ENCODE data around the gene NRDC. TPM values are rescaled to one million over a fixed set of nuclear protein-coding genes. Genes with fewer than 3 reads are reported as not detected.

The NRDC gene
- total RNA-seq, 1 donor from 2014 or later = 83.0 TPM

DNA sequence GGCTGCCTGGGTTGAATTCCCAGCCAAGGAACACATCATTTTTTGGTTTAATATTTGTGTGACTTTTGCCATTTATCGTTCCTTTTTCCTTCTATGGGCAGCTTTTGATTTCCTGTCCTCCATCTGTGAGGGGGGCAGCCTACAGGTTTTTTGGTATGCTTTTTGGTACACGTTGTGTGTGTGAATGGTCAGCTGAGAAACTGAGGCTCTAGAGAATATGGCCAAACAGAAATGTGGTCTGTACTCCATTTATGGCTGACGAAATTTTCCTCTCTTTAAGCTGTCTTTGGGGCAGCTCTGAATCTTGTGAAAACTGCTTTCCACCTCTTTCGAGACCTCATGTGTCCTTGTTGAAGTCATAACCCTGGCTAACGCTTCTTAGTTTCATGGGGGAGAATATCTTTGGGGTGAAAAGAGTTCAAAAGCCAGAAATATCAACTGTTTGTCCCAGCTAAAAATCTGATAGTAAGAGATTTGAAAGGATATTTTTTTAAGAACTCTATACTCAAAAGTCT, 26.6 kb downstream of the NRDC start:
- H3K9me3 ChIP-seq (ENCODE audit: control insufficient read depth in 3 of 3, low read length in 3 of 3) = no peaks in the 10 kb centered on the region
- no peak overlapping the region for H3K9ac ChIP-seq (ENCODE audit: low read depth in 1 of 3, low read length in 3 of 3)
- no peak overlapping the region for H3K27ac ChIP-seq (ENCODE audit: low read depth, low read length)
- no peaks in the 10 kb centered on the region for H3K27me3 ChIP-seq (ENCODE audit: control insufficient read depth in 3 of 3, insufficient read depth in 3 of 3, low read length in 3 of 3)
- no peak overlapping the region for H3K4me3 ChIP-seq (ENCODE audit: low read length in 3 of 3)
- no peaks in the 10 kb centered on the region for H3K36me3 ChIP-seq (ENCODE audit: control insufficient read depth in 3 of 3, insufficient read depth in 3 of 3, low read length in 3 of 3)
- H3K4me1 ChIP-seq (ENCODE audit: control insufficient read depth in 3 of 3, insufficient read depth in 3 of 3, low read length in 3 of 3) = peaks cover 5 to 11% (median 10%) of the 10 kb centered on the region in 3 donors

DNA sequence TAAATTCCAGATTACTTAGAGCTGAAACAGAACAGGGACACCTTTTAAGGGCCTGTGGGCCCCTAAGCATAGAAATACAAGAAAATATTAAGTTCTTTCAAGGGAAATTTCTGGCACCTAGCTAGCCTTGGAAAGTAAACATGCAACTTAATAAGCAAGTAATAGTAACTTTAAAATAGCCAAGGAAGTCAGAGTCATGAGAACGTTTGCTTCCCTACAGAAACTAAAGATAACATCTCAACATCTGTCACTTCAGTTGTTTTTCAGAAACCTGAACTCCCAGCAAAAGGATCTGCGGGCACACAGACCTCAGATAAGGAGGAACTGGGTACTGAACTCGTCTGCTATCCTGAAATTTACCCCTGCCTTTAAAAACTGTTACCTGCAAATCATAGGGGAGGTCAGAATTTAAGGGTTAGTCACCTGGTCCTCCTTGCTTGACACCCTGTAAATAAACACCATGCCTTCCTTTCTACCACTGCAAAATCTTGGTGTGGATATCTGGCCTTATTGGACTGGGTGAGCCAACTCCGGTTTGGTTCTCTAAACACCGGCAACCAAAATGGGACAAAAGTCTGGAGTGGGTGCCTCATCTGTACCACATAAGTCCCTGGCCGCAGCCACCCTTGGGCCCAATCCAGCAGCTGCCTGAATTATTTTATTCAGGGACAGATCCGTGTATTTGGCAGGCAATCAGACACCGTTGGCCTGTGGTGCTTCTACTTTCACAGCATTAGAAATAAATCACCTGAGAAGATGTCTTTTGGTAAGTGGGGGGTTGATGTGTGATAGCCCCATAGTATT, 27.9 kb downstream of the NRDC start:
- Histone ChIP-seq H3K36me3 (ENCODE audit: control insufficient read depth in 3 of 3, insufficient read depth in 3 of 3, low read length in 3 of 3) (peaks cover 0 to 2% (median 0%) of the 10 kb centered on the region in 3 donors), H3K4me1 (ENCODE audit: control insufficient read depth in 3 of 3, insufficient read depth in 3 of 3, low read length in 3 of 3) (peaks cover 5 to 11% (median 10%) of the 10 kb centered on the region in 3 donors), H3K9ac (ENCODE audit: low read depth in 1 of 3, low read length in 3 of 3) (peak overlapping the region in 1 of 3 donors; percentile 40), H3K4me3 (ENCODE audit: low read length in 3 of 3) (no peak overlapping the region), H3K9me3 (ENCODE audit: control insufficient read depth in 3 of 3, low read length in 3 of 3) (no peaks in the 10 kb centered on the region), H3K27ac (ENCODE audit: low read depth, low read length) (peak overlapping the region; percentile 6), H3K27me3 (ENCODE audit: control insufficient read depth in 3 of 3, insufficient read depth in 3 of 3, low read length in 3 of 3) (no peaks in the 10 kb centered on the region)

DNA sequence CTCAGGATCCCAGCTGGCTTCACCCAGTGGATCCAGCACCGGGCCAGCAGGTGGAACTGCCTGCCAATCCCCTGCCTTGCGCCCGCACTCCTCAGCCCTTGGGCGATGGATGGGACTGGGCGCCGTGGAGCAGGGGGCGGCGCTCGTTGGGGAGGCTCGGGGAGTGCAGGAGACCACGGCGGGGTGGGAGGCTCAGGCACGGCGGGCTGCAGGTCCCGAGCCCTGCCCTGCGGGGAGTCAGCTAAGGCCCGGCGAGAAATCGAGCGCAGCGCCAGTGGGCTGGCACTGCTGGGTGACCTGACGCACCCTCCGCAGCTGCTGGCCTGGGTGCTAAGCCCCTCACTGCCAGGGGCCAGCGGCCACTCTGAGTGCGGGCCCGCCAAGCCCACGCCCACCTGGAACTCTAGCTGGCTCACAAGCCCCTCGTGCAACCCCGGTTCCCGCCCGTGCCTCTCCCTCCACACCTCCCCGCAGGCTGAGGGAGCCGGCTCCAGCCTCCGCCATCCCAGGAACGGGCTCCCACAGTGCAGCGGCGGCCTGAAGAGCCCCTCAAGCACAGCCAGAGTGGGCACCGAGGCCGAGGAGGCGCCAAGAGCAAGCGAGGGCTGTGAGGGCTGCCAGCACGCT, 31.1 kb downstream of the NRDC start:
- Histone ChIP-seq H3K27ac (ENCODE audit: low read depth, low read length) (no peak overlapping the region), H3K36me3 (ENCODE audit: control insufficient read depth in 3 of 3, insufficient read depth in 3 of 3, low read length in 3 of 3) (peaks cover 0 to 2% (median 0%) of the 10 kb centered on the region in 3 donors), H3K9me3 (ENCODE audit: control insufficient read depth in 3 of 3, low read length in 3 of 3) (no peaks in the 10 kb centered on the region), H3K4me1 (ENCODE audit: control insufficient read depth in 3 of 3, insufficient read depth in 3 of 3, low read length in 3 of 3) (peaks cover 5 to 11% (median 10%) of the 10 kb centered on the region in 3 donors), H3K27me3 (ENCODE audit: control insufficient read depth in 3 of 3, insufficient read depth in 3 of 3, low read length in 3 of 3) (no peaks in the 10 kb centered on the region), H3K4me3 (ENCODE audit: low read length in 3 of 3) (no peak overlapping the region), H3K9ac (ENCODE audit: low read depth in 1 of 3, low read length in 3 of 3) (no peak overlapping the region)

DNA sequence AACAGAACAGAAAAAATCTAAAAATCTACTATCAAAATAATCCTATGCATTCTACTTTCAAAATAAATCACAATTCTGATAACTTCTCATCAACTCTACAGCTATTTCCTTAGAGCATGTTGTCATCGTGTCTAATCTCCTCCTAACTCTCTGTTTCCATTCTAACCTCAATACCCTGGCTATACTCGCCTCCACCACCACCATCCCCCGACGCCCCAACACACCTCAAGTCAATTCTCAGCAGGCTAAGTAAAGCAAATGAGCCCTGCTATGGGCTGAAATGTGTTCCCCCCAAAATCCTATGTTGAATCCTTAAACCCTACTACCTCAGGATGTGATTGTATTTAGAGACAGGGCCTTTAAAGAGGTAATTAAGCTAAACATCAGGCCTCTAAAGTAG, 34.6 kb downstream of the NRDC start:
- Histone ChIP-seq H3K27me3 (ENCODE audit: control insufficient read depth in 3 of 3, insufficient read depth in 3 of 3, low read length in 3 of 3) (no peaks in the 10 kb centered on the region), H3K27ac (ENCODE audit: low read depth, low read length) (no peak overlapping the region), H3K36me3 (ENCODE audit: control insufficient read depth in 3 of 3, insufficient read depth in 3 of 3, low read length in 3 of 3) (peaks cover 0 to 4% (median 2%) of the 10 kb centered on the region in 3 donors), H3K9me3 (ENCODE audit: control insufficient read depth in 3 of 3, low read length in 3 of 3) (no peaks in the 10 kb centered on the region), H3K4me3 (ENCODE audit: low read length in 3 of 3) (no peak overlapping the region), H3K9ac (ENCODE audit: low read depth in 1 of 3, low read length in 3 of 3) (no peak overlapping the region), H3K4me1 (ENCODE audit: control insufficient read depth in 3 of 3, insufficient read depth in 3 of 3, low read length in 3 of 3) (no peaks in the 10 kb centered on the region)

DNA sequence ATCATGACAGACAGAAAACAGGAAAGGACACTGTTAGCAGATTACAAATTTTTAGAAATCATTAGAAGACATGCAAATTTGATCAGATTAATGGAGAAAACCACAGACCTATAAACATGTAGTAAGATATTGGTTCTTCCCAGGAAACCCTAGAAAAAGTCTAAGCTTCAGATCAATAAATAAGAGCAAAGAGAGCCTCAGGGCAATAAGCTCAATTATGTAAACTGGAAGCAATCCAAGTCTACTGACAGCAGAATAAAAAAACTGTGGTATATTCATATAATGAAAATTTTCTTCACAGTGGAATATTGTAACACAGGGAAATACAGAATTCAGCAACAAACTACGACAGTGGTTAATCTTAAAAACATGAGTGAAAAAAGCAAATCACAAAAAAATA, 36.3 kb downstream of the NRDC start:
- Histone ChIP-seq H3K27ac (ENCODE audit: low read depth, low read length) (no peak overlapping the region), H3K9ac (ENCODE audit: low read depth in 1 of 3, low read length in 3 of 3) (no peak overlapping the region), H3K4me1 (ENCODE audit: control insufficient read depth in 3 of 3, insufficient read depth in 3 of 3, low read length in 3 of 3) (no peaks in the 10 kb centered on the region), H3K27me3 (ENCODE audit: control insufficient read depth in 3 of 3, insufficient read depth in 3 of 3, low read length in 3 of 3) (no peaks in the 10 kb centered on the region), H3K9me3 (ENCODE audit: control insufficient read depth in 3 of 3, low read length in 3 of 3) (no peaks in the 10 kb centered on the region), H3K4me3 (ENCODE audit: low read length in 3 of 3) (no peak overlapping the region), H3K36me3 (ENCODE audit: control insufficient read depth in 3 of 3, insufficient read depth in 3 of 3, low read length in 3 of 3) (peaks cover under 1 to 13% (median 2%) of the 10 kb centered on the region in 3 donors)

DNA sequence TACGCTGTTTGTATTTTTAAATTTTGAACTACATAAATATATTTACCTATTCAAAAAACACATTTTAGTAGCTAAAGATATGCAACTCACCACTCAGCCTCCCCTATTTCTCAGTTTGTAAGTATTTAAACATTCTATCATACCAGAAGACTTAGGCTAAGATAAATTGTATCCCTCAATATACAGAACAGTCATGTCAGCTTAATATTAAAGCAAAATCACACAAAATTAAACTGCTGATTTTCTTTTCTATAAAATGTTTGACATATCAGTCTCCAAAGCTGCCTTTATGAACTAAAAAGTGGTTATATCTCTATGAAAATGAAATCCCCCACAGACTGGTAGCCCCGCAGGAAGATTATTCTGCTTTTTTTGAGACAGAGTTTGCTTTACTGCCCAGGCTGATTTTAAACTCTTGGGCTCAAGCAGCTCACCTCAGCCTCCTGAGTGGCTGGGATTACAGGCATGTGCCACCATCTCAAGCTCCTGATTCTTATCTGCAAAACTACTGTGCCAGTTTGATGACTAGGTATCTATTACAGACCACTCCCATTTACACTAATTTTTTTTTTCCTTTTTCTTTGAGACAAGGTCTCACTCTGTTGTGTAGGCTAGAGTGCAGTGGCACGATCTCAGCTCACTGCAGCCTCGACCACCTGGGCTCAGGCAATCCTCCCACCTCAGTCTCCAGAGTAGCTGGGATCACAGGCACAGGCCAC, 37.6 kb downstream of the NRDC start:
- H3K9me3 ChIP-seq (ENCODE audit: control insufficient read depth in 3 of 3, low read length in 3 of 3) = no peaks in the 10 kb centered on the region
- no peaks in the 10 kb centered on the region for H3K4me1 ChIP-seq (ENCODE audit: control insufficient read depth in 3 of 3, insufficient read depth in 3 of 3, low read length in 3 of 3)
- peaks cover 3 to 19% (median 3%) of the 10 kb centered on the region in 3 donors for H3K36me3 ChIP-seq (ENCODE audit: control insufficient read depth in 3 of 3, insufficient read depth in 3 of 3, low read length in 3 of 3)
- no peak overlapping the region for H3K9ac ChIP-seq (ENCODE audit: low read depth in 1 of 3, low read length in 3 of 3)
- no peak overlapping the region for H3K4me3 ChIP-seq (ENCODE audit: low read length in 3 of 3)
- no peak overlapping the region for H3K27ac ChIP-seq (ENCODE audit: low read depth, low read length)
- H3K27me3 ChIP-seq (ENCODE audit: control insufficient read depth in 3 of 3, insufficient read depth in 3 of 3, low read length in 3 of 3) = no peaks in the 10 kb centered on the region

DNA sequence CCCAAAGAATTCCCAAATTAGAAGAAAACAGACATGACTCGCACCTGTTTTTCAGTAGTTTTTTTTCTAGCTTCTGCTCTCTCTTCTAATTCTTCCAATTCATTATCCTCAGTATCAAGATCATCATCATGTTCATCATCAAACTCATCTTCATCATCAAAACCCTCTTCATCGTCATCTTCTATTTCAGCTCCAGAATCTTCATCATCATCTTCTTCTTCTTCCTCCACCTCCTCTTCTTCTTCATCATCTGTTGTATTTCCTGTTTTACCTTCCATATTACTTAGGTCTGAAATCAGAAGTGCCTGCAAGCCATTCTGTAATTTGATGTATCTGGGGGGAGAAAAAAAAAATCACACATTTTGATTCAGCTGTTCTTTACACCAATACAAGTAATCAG, 38.3 kb downstream of the NRDC start:
- H3K9me3 ChIP-seq (ENCODE audit: control insufficient read depth in 3 of 3, low read length in 3 of 3) = no peaks in the 10 kb centered on the region
- H3K27ac ChIP-seq (ENCODE audit: low read depth, low read length) = no peak overlapping the region
- no peak overlapping the region for H3K4me3 ChIP-seq (ENCODE audit: low read length in 3 of 3)
- H3K9ac ChIP-seq (ENCODE audit: low read depth in 1 of 3, low read length in 3 of 3) = no peak overlapping the region
- peaks cover 6 to 24% (median 9%) of the 10 kb centered on the region in 3 donors for H3K36me3 ChIP-seq (ENCODE audit: control insufficient read depth in 3 of 3, insufficient read depth in 3 of 3, low read length in 3 of 3)
- H3K4me1 ChIP-seq (ENCODE audit: control insufficient read depth in 3 of 3, insufficient read depth in 3 of 3, low read length in 3 of 3) = no peaks in the 10 kb centered on the region
- H3K27me3 ChIP-seq (ENCODE audit: control insufficient read depth in 3 of 3, insufficient read depth in 3 of 3, low read length in 3 of 3) = no peaks in the 10 kb centered on the region

DNA sequence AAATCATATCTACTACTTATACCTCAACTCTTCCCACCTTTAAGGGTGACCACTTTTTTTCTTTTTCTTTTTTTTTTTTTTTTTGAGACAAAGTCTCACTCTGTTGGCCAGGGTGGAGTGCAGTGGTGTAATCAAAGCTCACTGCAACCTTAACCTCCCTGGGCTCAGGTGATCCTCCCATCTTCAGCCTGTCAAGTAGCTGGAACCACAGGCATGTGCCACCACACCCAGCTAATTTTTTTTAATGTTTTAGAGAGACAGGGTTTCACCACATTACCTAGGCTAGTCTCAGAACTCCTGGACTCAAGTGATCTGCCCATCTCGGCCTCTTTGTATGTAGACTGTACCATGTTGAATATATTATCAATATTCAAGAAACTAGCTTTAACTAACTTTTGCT, 39.4 kb downstream of the NRDC start:
- Histone ChIP-seq H3K9me3 (ENCODE audit: control insufficient read depth in 3 of 3, low read length in 3 of 3) (no peaks in the 10 kb centered on the region), H3K36me3 (ENCODE audit: control insufficient read depth in 3 of 3, insufficient read depth in 3 of 3, low read length in 3 of 3) (peaks cover 6 to 26% (median 10%) of the 10 kb centered on the region in 3 donors), H3K27ac (ENCODE audit: low read depth, low read length) (no peak overlapping the region), H3K27me3 (ENCODE audit: control insufficient read depth in 3 of 3, insufficient read depth in 3 of 3, low read length in 3 of 3) (no peaks in the 10 kb centered on the region), H3K4me3 (ENCODE audit: low read length in 3 of 3) (no peak overlapping the region), H3K9ac (ENCODE audit: low read depth in 1 of 3, low read length in 3 of 3) (no peak overlapping the region), H3K4me1 (ENCODE audit: control insufficient read depth in 3 of 3, insufficient read depth in 3 of 3, low read length in 3 of 3) (no peaks in the 10 kb centered on the region)

DNA sequence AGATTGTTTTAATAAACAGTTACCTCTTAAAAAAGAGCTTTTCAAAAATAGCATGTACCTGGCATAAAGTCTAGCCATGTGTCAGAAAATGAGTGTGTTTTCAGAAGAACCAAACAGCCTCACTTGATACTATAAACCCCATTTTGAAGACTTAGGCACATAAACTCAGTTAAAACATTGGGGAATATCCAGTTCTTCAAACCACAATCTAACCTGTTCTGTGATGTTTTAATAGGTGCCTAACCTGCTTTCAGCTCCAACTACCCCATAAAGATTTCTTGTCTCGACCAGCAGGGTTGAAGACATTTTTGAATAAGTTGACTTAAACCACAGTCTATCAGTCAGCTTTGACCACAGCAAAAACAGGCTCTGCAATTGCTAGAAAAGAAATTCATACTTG, 41.3 kb downstream of the NRDC start:
- Histone ChIP-seq H3K9me3 (ENCODE audit: control insufficient read depth in 3 of 3, low read length in 3 of 3) (no peaks in the 10 kb centered on the region), H3K36me3 (ENCODE audit: control insufficient read depth in 3 of 3, insufficient read depth in 3 of 3, low read length in 3 of 3) (peaks cover 8 to 33% (median 17%) of the 10 kb centered on the region in 3 donors)

More for the DNA sequence above, 41.3 kb downstream of the NRDC start:
- H3K4me1 ChIP-seq (ENCODE audit: control insufficient read depth in 3 of 3, insufficient read depth in 3 of 3, low read length in 3 of 3) = no peaks in the 10 kb centered on the region
- no peak overlapping the region for H3K27ac ChIP-seq (ENCODE audit: low read depth, low read length)
- H3K27me3 ChIP-seq (ENCODE audit: control insufficient read depth in 3 of 3, insufficient read depth in 3 of 3, low read length in 3 of 3) = no peaks in the 10 kb centered on the region
- H3K9ac ChIP-seq (ENCODE audit: low read depth in 1 of 3, low read length in 3 of 3) = no peak overlapping the region
- no peak overlapping the region for H3K4me3 ChIP-seq (ENCODE audit: low read length in 3 of 3)

Measured in skeletal muscle tissue (tissue), 4 donors.